CD4-positive, alpha-beta T cell treated with Interleukin-17A for 1 hour (primary cell): ENCODE measurements around the gene YBX1.
"Not testable (repeated sequence)": the region's sequence is repeated elsewhere in the genome, so short reads cannot be mapped to it uniquely, and the experiment has no call there.

Source experiments
- DNase-seq: peaks from one replicate; pipeline ENCODE4 v3.0.0-alpha.2; 2020

Gene YBX1

GRCh38 chr1:42690477-42691156 is 8.4 kb downstream of the YBX1 start:
- DNase-seq: no peak

- no peak for DNase-seq
Observed at GRCh38 chr1:42691157-42691498, 8.9 kb downstream of the YBX1 start.

GRCh38 chr1:42692461-42692860 is 10.2 kb downstream of the YBX1 start:
- DNase-seq: no peak

GRCh38 chr1:42692911-42693310 is 10.7 kb downstream of the YBX1 start:
- no peak for DNase-seq

GRCh38 chr1:42698081-42698813 is 16.0 kb downstream of the YBX1 start:
- DNase-seq: no peak

GRCh38 chr1:42700006-42700405 is 17.8 kb downstream of the YBX1 start:
- DNase-seq: no peak

GRCh38 chr1:42703888-42704464 is 21.8 kb downstream of the YBX1 start:
- DNase-seq: no peak

GRCh38 chr1:42712808-42713207 is 30.6 kb downstream of the YBX1 start:
- not testable (repeated sequence) for DNase-seq

GRCh38 chr1:42713293-42713692 is 31.1 kb downstream of the YBX1 start:
- no peak for DNase-seq

- DNase-seq: not testable (repeated sequence)
Observed at GRCh38 chr1:42714441-42714840, 32.2 kb downstream of the YBX1 start.

GRCh38 chr1:42720868-42721267 is 38.6 kb downstream of the YBX1 start:
- no peak for DNase-seq

GRCh38 chr1:42721926-42722325 is 39.7 kb downstream of the YBX1 start:
- DNase-seq: no peak

- DNase-seq: not testable (repeated sequence)
Observed at GRCh38 chr1:42722403-42722802, 40.2 kb downstream of the YBX1 start.

- DNase-seq: no peak
Observed at GRCh38 chr1:42723511-42723910, 41.3 kb downstream of the YBX1 start.

- not testable (repeated sequence) for DNase-seq
Observed at GRCh38 chr1:42725820-42726219, 43.6 kb downstream of the YBX1 start.

GRCh38 chr1:42730002-42730401 is 47.8 kb downstream of the YBX1 start:
- DNase-seq: no peak

GRCh38 chr1:42730988-42731387 is 48.8 kb downstream of the YBX1 start:
- DNase-seq: peak; percentile 22

GRCh38 chr1:42731585-42731984 is 49.4 kb downstream of the YBX1 start:
- no peak for DNase-seq

GRCh38 chr1:42732126-42732680 is 50.0 kb downstream of the YBX1 start:
- DNase-seq: no peak

GRCh38 chr1:42733415-42734200 is 51.4 kb downstream of the YBX1 start:
- DNase-seq: no peak

GRCh38 chr1:42734201-42735035 is 52.2 kb downstream of the YBX1 start:
- DNase-seq: no peak

GRCh38 chr1:42735056-42735455 is 52.8 kb downstream of the YBX1 start:
- DNase-seq: no peak
